Small intestine (tissue), 16 donors: Measurements from ENCODE around the gene ABCB6. TPM values are rescaled to one million over a fixed set of nuclear protein-coding genes. Genes with fewer than 3 reads are reported as not detected.
"Not testable (repeated sequence)": the region's sequence is repeated elsewhere in the genome, so short reads cannot be mapped to it uniquely, and the experiment has no call there.

ENCODE experiments used
- DNase-seq, 2 donors: peaks; one replicate each; pipeline versions ENCODE4 v3.0.0 to v3.0.0-alpha.2; 2013
- FAIRE-seq: peaks from 2 replicates; lab custom pipeline; 2012; peaks lifted over from hg19 to GRCh38; lab: Jason Lieb, UNC
- H3K27ac ChIP-seq, 3 donors: one replicate each; pipeline ENCODE4 v1.5.1; 2013; ENCODE audit warnings: low read length in 2 of 3, mild to moderate bottlenecking in 2 of 3, control low read depth in 1 of 3, inconsistent platforms in 1 of 3, low read depth in 1 of 3, moderate library complexity in 1 of 3
- H3K27me3 ChIP-seq, 3 donors: one replicate each; pipeline ENCODE4 v1.6.1; 2013; ENCODE audit warnings: low read length in 3 of 3, inconsistent platforms in 1 of 3; ENCODE audit not compliant: control insufficient read depth in 3 of 3, insufficient read depth in 3 of 3
- H3K36me3 ChIP-seq, 3 donors: one replicate each; pipeline ENCODE4 v1.6.1; 2013; ENCODE audit warnings: low read length in 3 of 3, inconsistent platforms in 1 of 3, low read depth in 1 of 3, mild to moderate bottlenecking in 1 of 3, moderate library complexity in 1 of 3; ENCODE audit not compliant: control insufficient read depth in 3 of 3, insufficient read depth in 2 of 3
- H3K4me1 ChIP-seq, 3 donors: one replicate each; pipeline ENCODE4 v1.6.1; 2013; ENCODE audit warnings: low read length in 2 of 3, inconsistent platforms in 1 of 3, low read depth in 1 of 3, mild to moderate bottlenecking in 1 of 3, moderate library complexity in 1 of 3; ENCODE audit not compliant: control insufficient read depth in 3 of 3, insufficient read depth in 2 of 3
- H3K4me3 ChIP-seq, 3 donors: one replicate each; pipeline ENCODE4 v1.5.1; 2013; ENCODE audit warnings: low read length in 3 of 3, control low read depth in 1 of 3, inconsistent platforms in 1 of 3, low read depth in 1 of 3, mild to moderate bottlenecking in 1 of 3, moderate library complexity in 1 of 3
- H3K9me3 ChIP-seq, 2 donors: one replicate each; pipeline ENCODE4 v1.6.1; 2013; ENCODE audit warnings: low read depth in 1 of 2, low read length in 1 of 2; ENCODE audit not compliant: control insufficient read depth in 2 of 2, insufficient read depth in 1 of 2
- WGBS, 3 donors: extraction: QIAGEN DNeasy Blood & Tissue Kit; methylation state at CpG; one replicate each; pipeline ENCODE4 v1.1.7; 2013; 5-methylcytosine and 5-hydroxymethylcytosine counted together
- long read RNA-seq, 10 donors: transcript quantifications; one replicate each; lab custom pipeline, GENCODE V29; 2026
- polyA plus RNA-seq, 4 donors: library from polyadenylated mRNA; stranded (reverse) in 3 of 4; unstranded in 1 of 4; fragments of 200-250 nt in 3 of 4; fragments of 120-200 nt in 1 of 4; gene quantifications; one replicate each; pipeline versions ENCODE4 v1.2.1 to v1.2.3, GENCODE V29; 2013
- donor health status: healthy with polysubstance abuse.
- donor health status: control.
- donor health status: control.
- donor health status: Bipolar disorder and iron deficiency.
- donor health status: healthy.

ABCB6 gene
- 10 to 100 TPM; 37.7 to 49.2 (median 43.0) TPM for polyA plus RNA-seq
- long read RNA-seq, donor 1 = 0 reads
- long read RNA-seq, donor 2, partial matches to known transcripts = 0 of 5 reads
- long read RNA-seq, donor 2, other reads (novel, unspliced or antisense) = 0 of 5 reads
- long read RNA-seq, donor 3, partial matches to known transcripts = 0 of 3 reads
- long read RNA-seq, donor 3, other reads (novel, unspliced or antisense) = 0 of 3 reads
- long read RNA-seq, donor 4 = 0 reads
- long read RNA-seq, donor 5 = 0 reads
- long read RNA-seq, donor 6, transcript ABCB6-201 (19 exons, 3,045 nt) = major isoform, 5 of 5 reads
- long read RNA-seq, donor 6, partial matches to known transcripts = 0 of 5 reads
- long read RNA-seq, donor 6, other reads (novel, unspliced or antisense) = 0 of 5 reads
- long read RNA-seq, donor 7 = 0 reads
- long read RNA-seq, donor 8, partial matches to known transcripts = 0 of 1 reads
- long read RNA-seq, donor 8, other reads (novel, unspliced or antisense) = 0 of 1 reads
- long read RNA-seq, donor 9, partial matches to known transcripts = 0 of 1 reads
- long read RNA-seq, donor 9, other reads (novel, unspliced or antisense) = 0 of 1 reads
- long read RNA-seq, donor 10, partial matches to known transcripts = 0 of 4 reads
- long read RNA-seq, donor 10, other reads (novel, unspliced or antisense) = 0 of 4 reads

DNA sequence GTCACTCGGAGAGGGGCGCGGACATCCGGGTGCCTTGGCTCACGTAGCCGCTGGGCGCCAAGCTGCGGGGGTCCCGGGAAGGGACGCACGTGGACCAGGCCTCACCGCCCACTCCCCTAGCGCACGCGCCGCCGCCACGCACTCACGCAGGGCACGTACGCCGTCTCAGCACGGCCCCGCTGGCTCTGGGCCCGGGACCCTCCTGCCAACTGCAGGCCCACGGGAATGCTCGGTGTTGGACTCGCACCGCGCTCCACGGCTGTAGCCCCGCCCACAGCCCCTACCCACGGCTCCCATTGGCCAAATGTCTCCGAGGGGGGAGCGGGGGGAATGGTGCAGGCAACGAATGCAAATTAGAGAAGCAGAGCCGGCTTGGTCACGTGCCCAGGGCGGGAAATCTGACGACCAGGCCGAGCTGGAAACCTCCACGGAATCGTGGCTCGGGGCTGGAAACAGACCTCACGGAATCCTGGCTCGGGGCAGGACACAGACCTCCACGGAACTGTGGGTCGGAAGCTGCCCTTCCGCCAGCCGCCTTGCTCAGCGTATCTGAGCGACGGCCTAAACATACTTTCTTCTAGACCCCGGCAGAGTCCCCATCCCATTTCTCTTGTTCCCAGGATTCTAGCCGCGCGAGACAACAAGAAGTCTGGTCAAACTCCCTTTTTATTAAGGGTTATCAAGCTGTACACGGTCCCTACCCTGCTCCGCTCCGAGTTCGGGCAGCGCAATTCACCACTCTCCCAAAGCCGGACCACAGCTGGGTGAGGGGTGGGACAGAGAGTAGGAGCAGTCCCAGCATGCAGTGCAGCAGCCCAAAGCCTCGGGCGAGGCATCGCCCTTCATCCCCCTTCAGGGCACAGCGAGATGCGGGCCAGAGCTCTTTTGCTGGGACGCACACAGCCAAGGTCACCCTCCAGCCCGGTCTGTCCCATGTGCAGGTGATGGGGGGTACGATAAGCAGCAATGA, at the start of gene ABCB6:
Gene ABCB6, minus strand, starts transcription at position 227 of the 970 bp plus-strand sequence. CDS start 285 bp downstream, outside the sequence.
- DNase-seq (peak; percentile 91 to 93), FAIRE-seq (no peak)
- Histone ChIP-seq H3K9me3 (no peaks in the 10 kb centered on the region), H3K27ac (peak within 1 kb of the TSS; percentile 85 to 96 (median 90)), H3K4me3 (peak within 1 kb of the TSS; percentile 46 to 58 (median 57)), H3K27me3 (no peaks in the 10 kb centered on the region), H3K4me1 (peaks cover 4 to 38% (median 5%) of the 10 kb centered on the region in 3 donors), H3K36me3 (peaks cover 8 to 70% (median 19%) of the 10 kb centered on the region in 3 donors)
- 13 to 26% (median 22%) methylated on average over 59 to 71 of the region's 71 CpGs for WGBS, 3 donors

DNA sequence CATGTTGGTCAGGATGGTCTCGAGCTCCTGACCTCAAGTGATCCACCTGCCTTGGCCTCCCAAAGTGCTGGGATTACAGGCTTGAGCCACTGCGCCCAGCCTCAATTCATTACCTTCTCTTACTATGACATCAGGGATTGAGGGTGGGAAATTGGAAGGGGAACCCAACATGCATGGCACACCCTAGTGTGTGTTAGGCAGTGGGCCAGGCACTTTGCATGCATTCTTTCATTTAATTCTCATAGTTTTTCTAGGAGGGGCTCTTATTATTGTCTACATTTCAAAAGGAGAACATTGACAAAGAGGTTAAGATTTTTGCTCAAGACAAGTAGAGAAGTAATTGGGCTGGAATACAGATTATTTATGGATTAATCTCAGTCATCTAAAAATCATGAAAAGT, 49.5 kb upstream of the ABCB6 start:
- FAIRE-seq = no peak

DNA sequence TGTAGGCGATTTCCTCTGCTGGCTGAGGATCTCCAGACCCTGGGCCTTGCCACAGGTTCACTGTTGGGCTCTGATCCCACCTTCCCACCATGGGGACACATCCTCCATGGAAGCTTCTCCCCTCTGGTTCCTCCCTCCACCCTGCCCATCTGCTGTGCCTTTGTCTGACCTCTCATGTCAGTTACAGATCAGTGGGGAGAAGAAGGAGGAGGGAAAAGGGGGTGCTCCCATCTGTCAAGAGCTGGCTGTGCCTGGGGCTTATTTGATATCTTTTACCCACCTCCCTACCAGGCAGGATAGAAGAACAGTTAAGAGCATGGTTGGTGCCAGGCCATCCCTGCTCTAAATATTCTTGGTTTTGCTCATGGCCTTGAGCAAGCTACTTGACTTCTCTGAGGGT, 48.1 kb upstream of the ABCB6 start:
- Histone ChIP-seq H3K27me3 (no peaks in the 10 kb centered on the region), H3K9me3 (no peaks in the 10 kb centered on the region), H3K4me1 (peaks cover 0 to 14% (median 0%) of the 10 kb centered on the region in 3 donors), H3K27ac (no peak overlapping the region), H3K36me3 (no peaks in the 10 kb centered on the region), H3K4me3 (no peak overlapping the region)
- DNase-seq (no peak), FAIRE-seq (no peak)
- WGBS, 3 donors = 89 to 100% (median 93%) methylated on average over 1 of the region's 1 CpG

More for the DNA sequence above, 49.5 kb upstream of the ABCB6 start:
- H3K4me1 ChIP-seq = peaks cover 0 to 14% (median 0%) of the 10 kb centered on the region in 3 donors
- no peak overlapping the region for H3K27ac ChIP-seq
- no peak overlapping the region for H3K4me3 ChIP-seq
- H3K36me3 ChIP-seq = no peaks in the 10 kb centered on the region
- H3K27me3 ChIP-seq = no peaks in the 10 kb centered on the region
- no peaks in the 10 kb centered on the region for H3K9me3 ChIP-seq
- DNase-seq = no peak
- 90 to 96% (median 93%) methylated on average over 2 of the region's 2 CpGs for WGBS, 3 donors

DNA sequence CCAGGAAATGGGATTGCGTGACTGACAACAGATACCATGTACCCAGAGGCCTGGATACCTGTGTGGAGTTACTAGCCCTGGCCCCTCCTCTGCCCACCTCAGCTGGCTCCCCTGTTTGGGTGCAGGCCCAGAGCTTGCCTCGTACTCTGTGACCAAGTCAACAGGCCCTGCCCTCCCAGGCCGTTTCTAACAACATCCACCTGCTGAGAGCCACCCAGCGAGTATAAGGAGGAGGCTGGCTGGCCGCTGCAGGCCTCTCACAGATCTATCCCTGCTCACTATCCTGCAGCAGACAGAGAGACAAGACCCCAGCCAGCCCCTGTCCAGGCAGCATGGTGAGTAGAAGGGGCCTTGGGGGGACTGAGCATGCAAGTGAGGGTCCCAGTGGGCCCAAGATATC, 47.5 kb upstream of the ABCB6 start:
- Histone ChIP-seq H3K36me3 (no peaks in the 10 kb centered on the region), H3K27ac (no peak overlapping the region), H3K27me3 (peaks cover 0 to 6% (median 0%) of the 10 kb centered on the region in 3 donors), H3K9me3 (no peaks in the 10 kb centered on the region), H3K4me3 (no peak overlapping the region), H3K4me1 (peaks cover 0 to 14% (median 0%) of the 10 kb centered on the region in 3 donors)
- 72 to 78% (median 78%) methylated on average over 5 of the region's 5 CpGs for WGBS, 3 donors
- FAIRE-seq (no peak), DNase-seq (no peak)

DNA sequence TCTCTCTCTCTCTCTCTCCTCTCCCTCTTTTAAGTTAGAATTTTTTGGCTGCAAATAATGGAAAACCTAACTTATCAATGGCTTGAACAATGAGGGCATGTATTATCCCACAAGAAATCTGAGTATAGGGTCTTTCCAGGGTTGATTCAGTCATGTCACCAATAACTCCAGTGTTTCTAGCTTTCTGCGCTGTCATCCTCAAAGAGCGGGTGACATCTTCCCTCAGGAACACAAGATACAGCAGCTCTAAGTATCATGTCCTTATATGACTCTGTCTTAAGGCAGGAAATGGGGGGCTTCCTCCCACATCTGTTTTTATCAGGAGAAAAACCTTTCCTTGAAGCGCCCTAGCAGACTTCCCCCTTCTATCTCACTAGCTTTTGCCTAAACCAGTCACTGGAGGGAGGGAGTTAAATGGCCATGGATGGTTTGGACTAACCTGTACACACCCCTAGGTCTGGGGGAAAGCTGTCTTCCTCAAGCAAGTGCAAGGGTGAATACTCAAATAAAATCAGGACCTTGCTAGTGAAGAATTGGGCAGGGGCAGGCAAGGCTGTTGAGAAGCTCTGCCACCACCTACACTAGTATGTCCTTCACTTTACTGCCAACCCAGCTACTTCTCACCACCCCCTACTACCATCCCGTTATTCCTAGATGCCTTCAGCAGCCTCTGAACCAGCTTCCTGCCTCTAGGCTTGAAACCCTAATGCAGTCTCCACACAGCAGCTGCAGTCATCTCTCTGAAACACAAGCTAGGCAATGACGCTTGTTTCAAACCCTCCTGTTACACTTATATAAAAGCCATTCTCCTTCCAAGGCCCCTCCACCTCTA, 42.5 kb upstream of the ABCB6 start:
- Histone ChIP-seq H3K27me3 (peaks cover 0 to 20% (median 0%) of the 10 kb centered on the region in 3 donors), H3K27ac (no peak overlapping the region), H3K4me1 (no peaks in the 10 kb centered on the region), H3K36me3 (no peaks in the 10 kb centered on the region), H3K4me3 (no peak overlapping the region), H3K9me3 (no peaks in the 10 kb centered on the region)
- FAIRE-seq = no peak
- no peak for DNase-seq
- WGBS, 3 donors = 62 to 78% (median 76%) methylated on average over 5 of the region's 5 CpGs

DNA sequence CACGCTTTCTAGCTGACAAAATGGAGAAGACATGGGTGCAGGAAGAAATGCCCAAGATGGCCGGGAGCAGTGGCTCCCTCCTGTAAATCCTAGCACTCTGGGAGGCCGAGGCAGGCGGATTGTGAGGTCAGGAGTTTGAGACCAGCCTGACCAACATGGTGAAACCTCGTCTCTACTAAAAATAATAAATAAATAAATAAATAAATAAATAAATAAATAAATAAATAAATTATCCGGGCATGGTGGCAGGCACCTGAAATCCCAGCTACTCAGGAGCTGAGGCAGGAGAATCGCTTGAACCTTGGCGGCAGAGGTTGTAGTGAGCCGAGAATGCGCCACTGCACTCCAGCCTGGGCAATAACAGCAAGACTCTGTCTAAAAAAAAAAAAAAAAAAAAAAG, 40.2 kb upstream of the ABCB6 start:
- not testable (repeated sequence) for H3K27ac ChIP-seq, H3K9me3 ChIP-seq, H3K36me3 ChIP-seq, DNase-seq, H3K4me3 ChIP-seq, H3K4me1 ChIP-seq, FAIRE-seq
- peaks cover 0 to 40% (median 0%) of the 10 kb centered on the region in 3 donors for H3K27me3 ChIP-seq
- 81 to 87% (median 85%) methylated on average over 10 of the region's 10 CpGs for WGBS, 3 donors

DNA sequence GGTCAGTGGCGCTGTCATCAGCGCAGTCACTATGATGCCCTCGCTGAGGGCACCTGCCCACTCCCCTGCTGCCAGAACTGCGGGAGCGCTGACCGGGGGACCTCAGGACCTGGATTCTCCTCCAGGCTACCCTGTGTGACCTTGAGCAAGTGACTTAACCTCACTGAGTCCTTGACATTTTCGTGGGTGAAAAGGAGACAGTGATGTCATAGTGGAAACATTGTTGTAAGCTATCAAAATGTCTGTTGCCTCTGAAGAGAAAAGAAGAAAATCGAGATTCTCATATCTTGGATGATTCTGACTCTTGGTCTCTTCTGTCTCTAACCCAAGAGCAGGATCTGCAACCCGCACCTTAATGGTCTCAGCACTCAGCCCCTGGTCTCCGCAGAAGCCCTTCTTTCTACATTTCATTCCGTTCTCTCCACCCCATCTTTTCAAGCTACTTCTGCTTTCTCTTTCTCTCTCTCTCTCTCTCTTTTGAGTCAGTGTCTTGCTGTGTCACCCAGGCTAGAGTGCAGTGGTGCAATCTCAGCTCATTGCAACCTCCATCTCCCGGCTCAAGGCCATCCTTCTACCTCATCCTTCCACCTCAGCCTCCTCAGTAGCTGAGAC, 35.9 kb upstream of the ABCB6 start:
- Histone ChIP-seq H3K4me3 (peak overlapping the region; percentile 65 to 77 (median 73)), H3K9me3 (no peaks in the 10 kb centered on the region), H3K27me3 (peaks cover 0 to 41% (median 0%) of the 10 kb centered on the region in 3 donors), H3K36me3 (peaks cover 0 to 20% (median 2%) of the 10 kb centered on the region in 3 donors), H3K27ac (peak overlapping the region in 2 of 3 donors; percentile 22 to 94), H3K4me1 (peaks cover 2 to 39% (median 8%) of the 10 kb centered on the region in 3 donors)
- WGBS, 3 donors = 16 to 19% (median 19%) methylated on average over 12 of the region's 12 CpGs
- DNase-seq = peak in 1 of 2 donors; percentile 27
- FAIRE-seq = no peak
